Choroid plexus epithelial cell (primary cell): Measurements from ENCODE around the gene OCA2.

Source experiments
- DNase-seq: peaks from one replicate; pipeline ENCODE4 v3.0.0-alpha.2; 2010; ENCODE audit warnings: low read depth
- H3K4me3 ChIP-seq: 2 replicates; pipeline ENCODE4 v1.5.1; 2011; ENCODE audit warnings: low read depth, mild to moderate bottlenecking, control low read depth, low read length, moderate library complexity
- CTCF ChIP-seq: conservative IDR thresholded peaks from 2 replicates; pipeline ENCODE4 v1.5.1; 2011; ENCODE audit warnings: low read depth, mild to moderate bottlenecking, control low read depth, inconsistent platforms, low read length, moderate library complexity

Gene OCA2

GRCh38 chr15:27932600-27932999, 166.5 kb downstream of the OCA2 start:
- no peak for TF ChIP-seq CTCF
- no peak for DNase-seq
- no peak overlapping the region for H3K4me3 ChIP-seq

GRCh38 chr15:27928386-27928785, 170.7 kb downstream of the OCA2 start:
- TF ChIP-seq CTCF, result no peak
- no peak overlapping the region for H3K4me3 ChIP-seq
- DNase-seq, result no peak

GRCh38 chr15:27912283-27912682, 186.8 kb downstream of the OCA2 start:
- TF ChIP-seq CTCF, result peak; percentile 5
- no peak for DNase-seq
- H3K4me3 ChIP-seq, result no peak overlapping the region

- no peak for TF ChIP-seq CTCF
- no peak for DNase-seq
- H3K4me3 ChIP-seq, result no peak overlapping the region
These were observed 192.3 kb downstream of the OCA2 start for GRCh38 chr15:27906802-27907201.

- no peak overlapping the region for H3K4me3 ChIP-seq
- DNase-seq, result no peak
- no peak for TF ChIP-seq CTCF
These were observed 195.7 kb downstream of the OCA2 start for GRCh38 chr15:27903405-27903804.

GRCh38 chr15:27902680-27903385, 196.3 kb downstream of the OCA2 start:
- TF ChIP-seq CTCF, result no peak
- no peak for DNase-seq
- H3K4me3 ChIP-seq, result no peak overlapping the region

GRCh38 chr15:27899583-27900285, 199.4 kb downstream of the OCA2 start:
- H3K4me3 ChIP-seq, result no peak overlapping the region
- no peak for TF ChIP-seq CTCF
- no peak for DNase-seq
